Activated CD4-positive, alpha-beta memory T cell treated with anti-CD3 and anti-CD28 coated beads for 36 hours (primary cell): ENCODE results near the gene SLC12A9. TPM values are rescaled to one million over a fixed set of nuclear protein-coding genes. Genes with fewer than 3 reads are reported as not detected.
A peak's percentile ranks its signal among the peaks of the same experiment; 100 is the strongest.

ENCODE experiments used
- CTCF ChIA-PET: fragments of 350-600 bp; sonication (Branson Sonifier 250); formaldehyde crosslinking; loops from one replicate; lab custom pipeline; 2021; ENCODE audit warnings: antibody characterized with exemption, inconsistent platforms; lab: Charles Lee
- POLR2A ChIA-PET: fragments of 350-600 bp; sonication (Branson Sonifier 250); formaldehyde crosslinking; loops from one replicate; lab custom pipeline; 2021; ENCODE audit warnings: antibody characterized with exemption; lab: Charles Lee
- DNase-seq: peaks from one replicate; pipeline ENCODE4 v3.0.0-alpha.2; 2020
- H3K27ac Mint-ChIP-seq: one replicate; pipeline ENCODE4 v1.8.0; 2021; ENCODE audit warnings: mixed read lengths
- H3K27me3 Mint-ChIP-seq: one replicate; pipeline ENCODE4 v1.8.0; 2021; ENCODE audit warnings: mixed read lengths
- H3K36me3 Mint-ChIP-seq: one replicate; pipeline ENCODE4 v1.8.0; 2021; ENCODE audit warnings: mixed read lengths
- H3K4me1 Mint-ChIP-seq: one replicate; pipeline ENCODE4 v1.8.0; 2021; ENCODE audit warnings: low read depth, mixed read lengths
- H3K4me3 Mint-ChIP-seq: one replicate; pipeline ENCODE4 v1.8.0; 2021; ENCODE audit warnings: mild to moderate bottlenecking, mixed read lengths
- H3K9me3 Mint-ChIP-seq: one replicate; pipeline ENCODE4 v1.8.0; 2021; ENCODE audit warnings: mixed read lengths
- intact Hi-C: fragments of 100-400 bp; cut with micrococcal nuclease; formaldehyde crosslinking; loops from one replicate; pipeline ENCODE4 v1.15.1; 2023
- total RNA-seq, 2 experiments: library from RNA; stranded (reverse); gene quantifications; one replicate each; pipeline ENCODE4 v1.2.3, GENCODE V29; 2021

SLC12A9 gene
- total RNA-seq, 2 experiments from 2014 or later, result 17.8 to 18.5 TPM

GRCh38 chr7:100878685-100879084, 26.2 kb downstream of the SLC12A9 start:
- Mint-ChIP-seq H3K27ac (no peak overlapping the region), H3K9me3 (no peaks in the 10 kb centered on the region), H3K27me3 (no peaks in the 10 kb centered on the region), H3K4me3 (no peak overlapping the region), H3K36me3 (peaks cover 77% of the 10 kb centered on the region), H3K4me1 (peaks cover 53% of the 10 kb centered on the region)
- no peak for DNase-seq
- CTCF ChIA-PET, result interaction anchor here (0.6 to 1.2 kb wide), 3 partner anchors 15 to 402 kb away, joined by 3 to 4 read pairs (median 3); no protein-coding TSS in a partner anchor
- intact Hi-C loops, result loop anchor here (5.0 kb wide), 1 partner anchor 171 kb away; the partner anchor contains the start of gene POP7
- POLR2A ChIA-PET, result interaction anchor here (0.6 kb wide), 1 partner anchor 1508 kb away, joined by 3 read pairs; no protein-coding TSS in a partner anchor

DNA sequence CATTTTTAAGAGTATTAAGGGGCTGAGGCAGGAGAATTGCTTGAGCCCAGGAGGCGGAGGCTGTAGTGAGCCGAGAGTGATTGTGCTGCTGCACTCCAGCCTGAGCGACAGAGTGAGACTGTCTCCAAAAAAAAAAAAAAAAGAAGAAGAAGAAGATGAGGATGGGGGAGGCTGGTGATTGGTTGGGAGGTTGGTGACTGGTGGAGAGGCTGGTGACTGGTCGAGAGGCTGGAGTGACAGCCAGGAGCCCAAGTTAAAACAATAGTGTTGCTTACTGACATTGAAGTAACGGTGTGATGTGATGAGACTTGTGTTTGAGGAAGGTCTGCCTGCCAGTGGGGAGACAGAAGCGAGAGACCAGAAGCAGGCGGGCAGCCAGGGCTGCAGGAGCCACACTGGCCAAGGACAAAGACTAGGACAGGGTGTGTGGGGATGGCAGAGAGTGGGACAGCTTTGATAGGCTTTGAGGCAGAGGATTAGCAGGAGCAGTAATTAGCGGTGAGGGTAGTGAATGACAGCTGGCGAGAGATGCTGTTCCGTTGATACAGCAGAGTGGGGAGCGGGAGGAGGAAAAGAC, 27.3 kb downstream of the SLC12A9 start:
- ChIA-PET CTCF (interaction anchor here (0.6 kb wide), 1 partner anchor 749 kb away, joined by 3 read pairs; no protein-coding TSS in a partner anchor), POLR2A (no interaction called here)
- H3K4me3 Mint-ChIP-seq, result no peak overlapping the region
- H3K36me3 Mint-ChIP-seq, result peaks cover 76% of the 10 kb centered on the region
- H3K4me1 Mint-ChIP-seq, result peaks cover 47% of the 10 kb centered on the region
- intact Hi-C loops, result loop anchor here (5.0 kb wide), 1 partner anchor 172 kb away; the partner anchor contains the start of gene POP7
- no peak for DNase-seq
- H3K27me3 Mint-ChIP-seq, result no peaks in the 10 kb centered on the region
- no peak overlapping the region for H3K27ac Mint-ChIP-seq
- no peaks in the 10 kb centered on the region for H3K9me3 Mint-ChIP-seq

DNA sequence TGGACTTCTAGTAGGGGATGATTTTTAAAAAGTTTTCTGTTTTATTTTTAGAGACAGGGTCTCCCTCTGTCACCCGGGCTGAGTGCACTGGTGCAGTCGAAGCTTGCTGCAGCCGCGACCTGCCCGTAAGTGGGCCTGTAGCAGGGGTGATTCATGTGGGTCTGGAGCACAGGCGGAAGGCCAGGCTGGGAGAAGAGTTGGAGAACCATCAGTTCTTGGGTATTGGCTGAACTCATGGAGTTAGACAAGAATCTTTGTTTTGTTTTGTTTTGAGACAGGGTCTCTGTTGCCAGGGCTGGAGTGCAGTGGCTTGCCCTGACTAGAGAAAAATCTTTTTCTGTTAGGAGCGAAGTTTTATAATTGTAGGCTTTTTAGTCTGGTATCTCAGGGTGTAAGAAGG, 28.1 kb downstream of the SLC12A9 start:
- intact Hi-C loops, result no loop called here
- H3K4me3 Mint-ChIP-seq, result no peak overlapping the region
- ChIA-PET CTCF (interaction anchor here (0.6 kb wide), 1 partner anchor 750 kb away, joined by 3 read pairs; no protein-coding TSS in a partner anchor), POLR2A (no interaction called here)
- no peaks in the 10 kb centered on the region for H3K27me3 Mint-ChIP-seq
- peaks cover 49% of the 10 kb centered on the region for H3K4me1 Mint-ChIP-seq
- H3K9me3 Mint-ChIP-seq, result no peaks in the 10 kb centered on the region
- peaks cover 74% of the 10 kb centered on the region for H3K36me3 Mint-ChIP-seq
- no peak overlapping the region for H3K27ac Mint-ChIP-seq
- no peak for DNase-seq

DNA sequence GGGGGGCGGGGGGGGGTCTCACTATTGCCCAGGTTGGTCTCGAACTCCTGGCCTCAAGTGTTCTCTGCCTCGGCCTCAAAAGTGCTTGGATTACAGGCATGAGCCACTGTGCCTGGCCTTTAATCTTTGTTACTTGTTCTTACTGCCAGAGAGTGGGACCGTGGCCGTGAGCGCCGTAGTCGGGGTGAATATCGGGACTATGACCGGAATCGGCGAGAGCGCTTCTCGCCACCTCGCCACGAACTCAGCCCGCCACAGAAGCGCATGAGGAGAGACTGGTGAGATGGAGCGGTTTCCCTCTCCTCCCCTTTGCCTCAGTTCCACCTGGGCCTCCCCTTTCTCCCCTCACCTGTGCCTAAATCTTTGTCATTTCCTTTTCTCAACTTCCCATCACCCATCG, 28.6 kb downstream of the SLC12A9 start:
- Mint-ChIP-seq H3K9me3 (no peaks in the 10 kb centered on the region), H3K27ac (no peak overlapping the region), H3K36me3 (peaks cover 76% of the 10 kb centered on the region), H3K27me3 (no peaks in the 10 kb centered on the region), H3K4me1 (peaks cover 52% of the 10 kb centered on the region), H3K4me3 (no peak overlapping the region)
- CTCF ChIA-PET, result no interaction called here
- no peak for DNase-seq
- intact Hi-C loops, result no loop called here
- POLR2A ChIA-PET, result no interaction called here

DNA sequence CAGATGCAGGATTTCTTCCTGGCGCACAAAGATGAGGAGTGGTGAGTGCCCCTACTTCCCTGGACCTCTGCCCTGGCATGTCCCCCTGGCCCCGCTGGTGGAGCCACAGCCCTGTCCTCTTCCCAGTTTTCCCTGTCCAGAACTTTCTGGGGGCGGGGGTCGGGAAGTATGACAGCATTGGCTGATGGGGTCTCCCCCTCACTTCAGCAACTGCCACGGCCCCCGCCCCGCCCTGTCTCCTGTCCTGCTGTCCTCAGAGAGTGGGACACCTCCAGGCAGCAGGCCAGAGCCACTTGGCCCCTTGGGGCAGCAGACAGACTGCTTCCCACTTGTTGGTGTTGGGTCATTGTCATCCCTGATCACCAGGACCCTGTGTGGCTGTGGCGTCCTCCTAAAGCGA, 29.7 kb downstream of the SLC12A9 start:
- Mint-ChIP-seq H3K27ac (no peak overlapping the region), H3K4me1 (peaks cover 55% of the 10 kb centered on the region), H3K9me3 (no peaks in the 10 kb centered on the region), H3K27me3 (no peaks in the 10 kb centered on the region), H3K36me3 (peaks cover 80% of the 10 kb centered on the region), H3K4me3 (no peak overlapping the region)
- no peak for DNase-seq
- CTCF ChIA-PET, result no interaction called here
- intact Hi-C loops, result no loop called here
- POLR2A ChIA-PET, result no interaction called here

- Mint-ChIP-seq H3K4me1 (peaks cover 58% of the 10 kb centered on the region), H3K9me3 (no peaks in the 10 kb centered on the region), H3K27me3 (no peaks in the 10 kb centered on the region), H3K36me3 (peaks cover 84% of the 10 kb centered on the region), H3K27ac (peak overlapping the region; percentile 47), H3K4me3 (no peak overlapping the region)
- ChIA-PET CTCF (no interaction called here), POLR2A (no interaction called here)
- intact Hi-C loops, result no loop called here
- DNase-seq, result no peak
These were observed 30.4 kb downstream of the SLC12A9 start for GRCh38 chr7:100882785-100883526.

GRCh38 chr7:100884736-100885439, 32.4 kb downstream of the SLC12A9 start:
- intact Hi-C loops, result loop anchor here (5.0 kb wide), 1 partner anchor 287 kb away; no protein-coding TSS in a partner anchor
- ChIA-PET CTCF (no interaction called here), POLR2A (interaction anchor here (6.2 kb wide), 1 partner anchor 9 kb away, joined by 107 read pairs; the partner anchor contains the start of gene SRRT)
- peak overlapping the region; percentile 33 for H3K4me3 Mint-ChIP-seq
- H3K36me3 Mint-ChIP-seq, result peaks cover 75% of the 10 kb centered on the region
- peak overlapping the region; percentile 66 for H3K27ac Mint-ChIP-seq
- H3K9me3 Mint-ChIP-seq, result no peaks in the 10 kb centered on the region
- peaks cover 49% of the 10 kb centered on the region for H3K4me1 Mint-ChIP-seq
- H3K27me3 Mint-ChIP-seq, result no peaks in the 10 kb centered on the region
- DNase-seq, result peak; percentile 53

DNA sequence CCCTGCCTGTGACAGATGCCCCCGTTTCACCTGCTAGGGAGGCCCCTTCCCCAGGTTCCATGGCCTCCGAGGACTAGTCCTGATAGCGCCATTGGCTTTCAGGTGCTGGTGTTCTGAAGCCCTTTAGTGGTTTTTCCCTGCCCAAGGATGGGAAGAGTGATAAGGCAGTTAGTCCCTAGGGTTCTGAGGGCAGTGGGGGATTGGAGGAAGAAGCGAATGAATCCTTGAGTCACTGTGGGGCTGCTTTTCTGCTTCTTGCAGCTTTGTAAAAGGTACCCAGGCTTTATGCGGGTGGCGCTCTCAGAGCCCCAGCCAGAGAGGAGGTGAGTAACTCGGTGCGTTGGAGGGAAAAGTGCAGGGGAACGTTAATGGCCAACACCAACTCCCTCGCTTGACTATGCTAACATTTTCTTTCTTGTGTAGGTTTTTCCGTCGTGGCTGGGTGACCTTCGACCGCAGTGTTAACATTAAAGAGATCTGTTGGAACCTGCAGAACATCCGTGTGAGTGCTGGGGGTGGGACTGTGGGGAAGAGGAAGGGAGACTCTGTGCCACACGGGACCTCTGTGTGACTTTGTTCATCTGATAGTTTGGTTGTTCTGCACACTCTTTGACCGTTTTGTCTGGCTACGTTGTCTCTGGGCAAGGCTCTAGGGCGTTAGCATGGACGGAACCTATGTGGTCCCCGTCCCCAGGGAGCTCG, 33.1 kb downstream of the SLC12A9 start:
- Mint-ChIP-seq H3K4me1 (peaks cover 52% of the 10 kb centered on the region), H3K36me3 (peaks cover 70% of the 10 kb centered on the region), H3K4me3 (no peak overlapping the region), H3K9me3 (no peaks in the 10 kb centered on the region), H3K27ac (peak overlapping the region; percentile 64), H3K27me3 (no peaks in the 10 kb centered on the region)
- POLR2A ChIA-PET, result interaction anchor here (2.1 to 6.2 kb wide), 2 partner anchors 10 to 33 kb away, joined by 4 to 107 read pairs; partner anchors contain the start of genes SLC12A9 and SRRT
- intact Hi-C loops, result loop anchor here (5.0 kb wide), 1 partner anchor 287 kb away; no protein-coding TSS in a partner anchor
- DNase-seq, result no peak
- CTCF ChIA-PET, result no interaction called here

DNA sequence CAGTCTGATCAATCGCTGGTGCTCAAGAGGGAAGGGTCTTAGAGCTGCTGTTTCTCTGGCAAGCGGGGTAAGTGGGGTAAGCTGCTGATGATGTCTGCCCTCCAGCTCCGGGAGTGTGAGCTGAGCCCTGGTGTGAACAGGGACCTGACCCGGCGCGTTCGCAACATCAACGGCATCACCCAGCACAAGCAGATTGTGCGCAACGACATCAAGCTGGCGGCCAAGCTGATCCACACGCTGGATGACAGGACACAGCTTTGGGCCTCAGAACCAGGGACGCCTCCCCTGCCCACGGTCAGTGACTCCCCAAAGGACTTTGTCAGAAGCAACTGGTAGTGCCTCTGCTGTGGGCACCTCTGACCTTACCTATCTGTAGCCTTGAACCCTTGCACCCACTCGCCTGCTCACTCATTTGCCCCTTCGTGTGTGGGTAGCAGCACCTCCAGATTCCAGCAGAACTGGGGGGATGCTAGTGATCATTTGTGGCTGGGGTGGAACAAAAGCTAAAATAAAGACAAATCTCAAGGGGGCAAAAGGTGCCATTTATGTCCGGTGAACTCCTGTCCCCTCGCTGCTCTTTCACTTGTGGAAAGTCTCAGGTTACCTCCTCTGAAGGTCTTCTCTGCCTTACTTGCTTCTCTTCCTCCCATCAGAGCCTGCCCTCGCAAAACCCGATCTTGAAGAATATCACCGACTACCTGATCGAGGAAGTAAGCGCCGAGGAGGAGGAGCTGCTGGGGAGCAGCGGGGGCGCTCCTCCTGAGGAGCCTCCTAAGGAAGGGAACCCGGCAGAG, 33.8 kb downstream of the SLC12A9 start:
- Mint-ChIP-seq H3K27me3 (peaks cover under 1% of the 10 kb centered on the region), H3K27ac (peak overlapping the region; percentile 74), H3K4me1 (peaks cover 55% of the 10 kb centered on the region), H3K4me3 (no peak overlapping the region), H3K36me3 (peaks cover 64% of the 10 kb centered on the region), H3K9me3 (no peaks in the 10 kb centered on the region)
- CTCF ChIA-PET, result interaction anchor here (0.8 to 1.3 kb wide), 4 partner anchors 34 to 181 kb away, joined by 3 to 6 read pairs (median 6); partner anchors contain the start of genes POP7 and SLC12A9
- DNase-seq, result no peak
- POLR2A ChIA-PET, result interaction anchor here (0.9 to 6.2 kb wide), 3 partner anchors 11 to 34 kb away, joined by 3 to 107 read pairs (median 4); partner anchors contain the start of genes SLC12A9 and SRRT
- intact Hi-C loops, result loop anchor here (5.0 kb wide), 1 partner anchor 286 kb away; no protein-coding TSS in a partner anchor

DNA sequence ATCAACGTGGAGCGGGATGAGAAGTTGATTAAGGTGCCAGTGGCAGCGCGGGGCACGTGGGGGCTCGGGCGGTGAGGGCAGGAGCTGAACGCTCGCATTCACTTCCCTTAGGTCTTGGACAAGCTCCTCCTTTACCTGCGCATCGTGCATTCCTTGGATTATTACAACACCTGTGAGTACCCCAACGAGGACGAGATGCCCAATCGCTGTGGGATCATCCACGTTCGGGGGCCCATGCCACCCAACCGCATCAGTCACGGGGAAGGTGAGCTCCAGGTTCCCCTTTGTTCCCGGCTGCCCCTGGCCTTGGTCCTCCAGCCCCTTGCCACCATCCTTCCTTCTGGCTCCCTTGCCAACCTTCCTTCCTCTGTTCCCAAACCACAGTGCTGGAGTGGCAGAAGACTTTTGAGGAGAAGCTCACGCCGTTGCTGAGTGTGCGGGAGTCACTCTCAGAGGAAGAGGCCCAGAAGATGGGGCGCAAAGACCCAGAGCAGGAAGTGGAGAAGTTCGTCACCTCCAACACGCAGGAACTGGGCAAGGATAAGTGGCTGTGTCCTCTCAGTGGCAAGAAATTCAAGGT, 34.5 kb downstream of the SLC12A9 start:
- Mint-ChIP-seq H3K36me3 (peaks cover 57% of the 10 kb centered on the region), H3K4me3 (peak overlapping the region; percentile 79), H3K9me3 (no peaks in the 10 kb centered on the region), H3K27ac (peak overlapping the region; percentile 84), H3K4me1 (peaks cover 57% of the 10 kb centered on the region), H3K27me3 (peaks cover 7% of the 10 kb centered on the region)
- POLR2A ChIA-PET, result interaction anchor here (0.9 to 6.2 kb wide), 3 partner anchors 11 to 35 kb away, joined by 3 to 107 read pairs (median 4); partner anchors contain the start of genes SLC12A9 and SRRT
- CTCF ChIA-PET, result interaction anchor here (0.8 to 2.0 kb wide), 7 partner anchors 9 to 357 kb away, joined by 3 to 6 read pairs (median 5); partner anchors contain the start of genes ACHE, POP7 and SLC12A9
- intact Hi-C loops, result loop anchor here (5.0 kb wide), 1 partner anchor 285 kb away; no protein-coding TSS in a partner anchor
- DNase-seq, result no peak
